Adipose tissue (tissue), 3 donors: ENCODE data around the gene SRRM2. TPM values are rescaled to one million over a fixed set of nuclear protein-coding genes. Genes with fewer than 3 reads are reported as not detected.
A peak's percentile ranks its signal among the peaks of the same experiment; 100 is the strongest.

Experiments used
- H3K27ac ChIP-seq: one replicate; pipeline ENCODE4 v1.5.1; 2013; ENCODE audit warnings: low read depth, low read length
- WGBS, 3 donors: extraction: QIAGEN DNeasy Blood & Tissue Kit; methylation state at CpG; one replicate each; pipeline ENCODE4 v1.1.7; 2013; 5-methylcytosine and 5-hydroxymethylcytosine counted together
- polyA plus RNA-seq, 3 donors: library from polyadenylated mRNA; stranded (reverse); fragments of 200-250 nt; gene quantifications; one replicate each; pipeline ENCODE4 v1.2.3, GENCODE V29; 2013
- donor health status: healthy with polysubstance abuse.
- donor health status: Bipolar disorder and iron deficiency.
- donor health status: healthy.

Gene SRRM2
- polyA plus RNA-seq, 3 donors, result 342 to 782 (median 459) TPM

DNA sequence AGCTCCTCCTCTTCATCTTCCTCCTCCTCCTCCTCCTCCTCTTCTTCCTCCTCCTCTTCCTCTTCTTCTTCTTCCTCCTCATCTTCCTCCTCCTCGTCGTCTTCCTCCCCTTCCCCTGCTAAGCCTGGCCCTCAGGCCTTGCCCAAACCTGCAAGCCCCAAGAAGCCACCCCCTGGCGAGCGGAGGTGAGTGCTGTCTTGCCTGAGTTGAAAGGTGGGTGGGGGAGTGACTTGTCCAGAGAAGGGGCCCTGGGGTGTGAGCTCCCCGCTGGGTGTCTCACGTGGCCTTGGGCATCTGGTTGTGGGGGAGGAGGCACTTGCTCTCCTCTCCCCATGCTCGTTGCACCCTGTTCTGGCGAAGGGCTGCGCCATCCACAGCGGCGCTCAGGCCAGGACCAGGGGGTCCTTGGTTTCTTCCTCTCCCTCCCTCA lies 16.7 kb downstream of the SRRM2 start:
- no peak overlapping the region for H3K27ac ChIP-seq
- 76 to 80% (median 77%) methylated on average over 9 to 11 of the region's 11 CpGs for WGBS, 3 donors

DNA sequence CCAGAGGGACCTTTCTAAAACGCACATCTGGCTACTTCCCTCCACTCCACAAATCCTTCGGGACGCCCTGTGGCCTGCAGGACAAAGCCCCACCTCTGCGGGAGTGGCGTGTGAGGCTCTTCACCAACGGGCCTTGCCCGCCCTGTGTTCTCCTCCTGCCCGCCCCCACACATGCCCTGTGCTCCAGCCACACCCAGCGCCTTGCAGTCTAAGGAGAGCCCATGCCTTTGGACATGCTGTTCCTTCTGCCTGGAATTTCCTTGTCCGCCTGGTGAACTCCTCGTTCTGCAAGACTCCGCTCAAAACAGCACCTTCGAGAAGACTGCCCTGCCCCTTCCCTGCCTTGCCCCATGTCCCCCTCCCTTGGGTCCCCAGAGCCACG lies 17.2 kb downstream of the SRRM2 start:
- WGBS, 3 donors, result 62 to 76% (median 67%) methylated on average over 14 of the region's 14 CpGs
- no peak overlapping the region for H3K27ac ChIP-seq

DNA sequence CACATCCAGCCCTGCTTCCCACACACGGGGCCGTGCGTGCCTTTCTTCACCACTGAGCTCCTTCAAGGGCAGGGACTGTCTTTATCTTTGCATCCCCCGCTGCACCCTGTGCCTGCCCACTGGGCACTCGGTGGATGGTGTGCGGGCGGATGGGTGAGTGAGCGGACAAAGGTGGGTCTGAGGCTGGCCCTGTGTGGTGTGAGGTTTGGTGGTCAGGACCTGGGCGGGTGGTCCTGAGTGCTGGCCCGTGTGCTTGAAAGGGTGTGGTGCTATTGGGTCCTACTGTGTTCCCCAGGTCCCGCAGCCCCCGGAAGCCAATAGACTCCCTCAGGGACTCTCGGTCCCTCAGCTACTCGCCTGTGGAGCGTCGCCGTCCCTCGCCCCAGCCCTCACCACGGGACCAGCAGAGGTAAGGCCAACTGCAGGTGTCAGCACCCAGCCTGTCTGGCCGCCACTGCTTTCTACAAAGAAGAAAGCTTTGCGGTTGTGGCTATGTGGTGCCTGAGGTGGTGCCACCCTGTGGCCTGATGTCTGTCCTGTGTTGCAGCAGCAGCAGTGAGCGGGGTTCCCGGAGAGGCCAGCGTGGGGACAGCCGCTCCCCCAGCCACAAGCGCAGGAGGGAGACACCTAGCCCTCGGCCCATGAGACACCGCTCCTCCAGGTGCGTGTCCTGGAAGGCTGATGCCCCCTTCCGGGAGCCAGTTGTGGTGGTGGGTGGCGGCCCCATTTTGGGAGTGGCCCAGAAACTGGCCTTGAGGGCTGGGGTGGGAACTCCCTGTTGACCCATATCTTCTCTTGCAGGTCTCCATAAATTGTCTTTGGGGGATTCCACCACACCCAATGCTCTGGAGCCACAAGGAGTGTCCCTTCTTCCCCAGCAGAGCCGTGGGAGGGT lies 17.9 kb downstream of the SRRM2 start:
- no peak overlapping the region for H3K27ac ChIP-seq
- WGBS, 3 donors, result 79 to 84% (median 81%) methylated on average over 32 of the region's 32 CpGs

DNA sequence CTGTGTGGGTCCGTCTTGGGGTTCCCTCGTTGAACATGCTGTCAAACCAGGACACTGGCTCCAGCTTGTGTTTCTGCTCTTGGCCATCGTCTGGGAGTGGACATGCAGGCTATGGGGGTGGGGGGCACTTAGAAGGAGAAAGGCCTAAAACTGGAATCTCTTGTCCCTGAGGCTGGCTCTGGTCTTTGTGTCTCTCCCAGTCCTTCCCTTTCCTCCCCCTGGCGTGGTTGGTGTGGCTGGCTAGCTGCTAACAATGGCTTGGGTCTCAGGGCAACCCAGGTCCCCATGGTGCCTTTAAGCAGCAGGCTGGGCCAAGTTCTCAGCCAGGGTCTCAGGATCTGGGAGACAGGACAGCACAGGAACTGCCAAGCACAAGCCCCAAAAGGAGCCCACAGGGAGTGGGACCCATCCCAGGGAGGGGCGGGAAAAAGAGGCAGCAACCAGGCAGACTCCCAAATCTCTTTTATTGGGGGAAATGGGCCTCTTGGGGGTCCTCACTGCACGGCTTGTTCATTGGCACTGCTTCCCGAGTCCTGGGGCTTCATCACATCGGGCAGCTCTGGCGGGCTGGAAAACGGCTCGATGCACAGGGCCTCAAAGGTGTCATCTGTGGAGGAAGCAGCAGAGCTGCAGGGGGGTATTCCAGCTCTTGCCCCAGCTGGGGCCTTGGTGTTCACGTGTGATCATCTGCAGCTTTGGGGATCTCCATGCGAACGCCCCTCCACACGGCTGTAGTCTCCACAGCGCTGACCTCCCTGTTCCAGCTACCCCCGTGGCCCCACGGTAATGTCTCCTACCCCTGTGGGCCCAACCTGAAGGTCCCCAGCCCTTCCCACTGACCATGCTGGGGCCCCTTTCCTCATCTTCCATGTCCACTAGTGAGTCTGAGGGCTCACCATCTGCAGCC lies 19.3 kb downstream of the SRRM2 start:
- no peak overlapping the region for H3K27ac ChIP-seq
- WGBS, 3 donors, result 67 to 84% (median 76%) methylated on average over 18 of the region's 18 CpGs

DNA sequence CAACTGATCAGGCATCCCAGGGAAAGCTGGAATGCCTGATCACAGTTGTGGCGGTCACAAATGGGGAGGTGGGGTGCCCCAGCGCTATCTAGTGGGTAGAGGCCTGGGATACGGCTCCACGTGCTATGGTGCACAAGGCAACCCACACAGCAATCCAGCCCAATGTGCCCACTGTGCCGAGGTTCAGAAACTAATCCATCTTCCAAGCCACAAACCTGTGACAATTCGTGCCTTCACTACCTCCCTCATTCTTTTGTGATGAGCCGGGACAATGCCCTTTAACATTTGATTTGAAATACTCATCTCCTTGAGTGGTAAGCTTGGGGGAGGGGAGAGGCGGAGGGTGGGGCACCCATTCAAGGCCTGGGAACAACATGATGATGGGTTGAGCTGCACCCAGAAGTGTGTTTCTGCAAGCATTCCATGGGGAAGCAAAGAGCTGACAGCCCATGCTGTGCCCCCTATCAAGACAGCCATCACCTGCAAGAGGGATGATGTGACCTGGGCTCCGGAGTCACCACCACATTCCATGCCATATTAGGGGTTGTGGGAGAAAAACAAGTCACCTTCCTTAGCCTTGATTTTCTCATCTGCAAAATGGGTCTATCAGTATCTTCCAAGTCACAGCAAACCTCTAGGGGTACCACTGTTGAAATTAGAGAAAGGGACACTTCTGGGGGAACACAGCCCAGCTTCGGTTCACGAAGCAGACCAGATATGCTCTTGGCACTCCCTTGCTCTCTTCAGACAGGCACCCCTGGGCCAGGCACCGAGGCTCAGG lies 20.9 kb downstream of the SRRM2 start:
- no peak overlapping the region for H3K27ac ChIP-seq
- WGBS, 3 donors, result 83 to 86% (median 85%) methylated on average over 12 of the region's 12 CpGs

DNA sequence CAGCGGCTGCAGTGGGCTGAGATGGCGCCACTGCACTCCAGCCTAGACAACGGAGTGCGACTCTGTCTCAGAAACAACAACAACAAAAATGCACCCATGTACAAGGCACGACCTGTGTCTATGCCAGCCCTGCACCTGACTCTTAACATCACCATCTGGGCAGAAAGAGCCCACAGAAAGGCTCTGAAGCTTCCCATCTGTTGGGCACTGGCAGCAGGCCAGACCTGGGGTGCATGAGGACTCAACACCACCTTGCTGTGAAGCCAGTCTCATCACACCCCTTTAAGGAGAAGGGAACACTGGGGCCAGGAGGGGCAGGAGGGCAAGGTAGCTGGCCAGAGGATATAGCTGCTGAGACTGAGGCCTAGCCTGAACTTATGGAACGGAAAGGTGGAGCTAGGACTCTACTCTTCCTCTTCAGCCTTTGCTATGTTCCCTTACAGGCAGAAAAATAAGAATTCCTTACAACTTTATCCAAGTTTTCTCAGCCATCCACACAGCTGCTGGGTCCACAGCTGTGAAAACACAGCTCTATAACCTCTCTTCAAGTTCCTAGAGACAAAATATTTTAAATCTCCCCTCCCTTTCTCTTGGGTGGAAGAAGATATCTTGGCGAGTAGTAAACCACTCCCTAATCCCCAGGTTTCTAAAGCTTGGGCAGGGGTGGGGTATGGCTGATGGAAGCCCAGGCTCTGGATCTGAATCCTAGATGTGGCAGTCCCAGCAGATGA lies 21.9 kb downstream of the SRRM2 start:
- 78 to 82% (median 81%) methylated on average over 7 of the region's 7 CpGs for WGBS, 3 donors
- H3K27ac ChIP-seq, result no peak overlapping the region

DNA sequence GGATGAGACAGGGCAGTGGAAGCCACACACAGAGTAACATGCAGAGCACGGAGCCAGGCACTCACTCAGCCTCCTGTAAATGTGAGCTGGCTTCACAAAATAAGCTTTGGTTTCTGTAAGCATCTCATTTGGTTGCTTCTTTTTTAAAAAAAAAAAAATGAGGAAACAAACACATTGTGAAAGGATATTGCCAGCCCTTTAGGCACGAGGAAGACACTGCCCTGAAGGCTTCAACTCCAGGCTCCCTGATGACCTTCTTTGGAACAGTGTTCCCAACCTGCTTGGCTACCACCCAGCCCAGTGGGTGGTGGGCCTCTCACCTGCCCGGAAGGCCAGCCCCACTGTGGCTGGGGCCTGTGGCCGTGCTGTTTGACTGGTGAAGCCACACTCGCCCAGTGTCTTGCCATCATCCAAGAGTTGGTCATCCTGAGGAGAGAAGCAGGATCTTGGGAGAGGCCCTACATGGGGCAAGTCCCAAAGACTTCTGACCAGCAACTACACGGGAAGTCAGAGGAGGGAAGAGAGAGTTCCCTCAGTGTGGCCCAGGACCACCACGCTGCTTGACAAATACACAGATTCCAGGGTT lies 22.8 kb downstream of the SRRM2 start:
- WGBS, 3 donors, result 71 to 76% (median 74%) methylated on average over 7 of the region's 7 CpGs
- no peak overlapping the region for H3K27ac ChIP-seq

DNA sequence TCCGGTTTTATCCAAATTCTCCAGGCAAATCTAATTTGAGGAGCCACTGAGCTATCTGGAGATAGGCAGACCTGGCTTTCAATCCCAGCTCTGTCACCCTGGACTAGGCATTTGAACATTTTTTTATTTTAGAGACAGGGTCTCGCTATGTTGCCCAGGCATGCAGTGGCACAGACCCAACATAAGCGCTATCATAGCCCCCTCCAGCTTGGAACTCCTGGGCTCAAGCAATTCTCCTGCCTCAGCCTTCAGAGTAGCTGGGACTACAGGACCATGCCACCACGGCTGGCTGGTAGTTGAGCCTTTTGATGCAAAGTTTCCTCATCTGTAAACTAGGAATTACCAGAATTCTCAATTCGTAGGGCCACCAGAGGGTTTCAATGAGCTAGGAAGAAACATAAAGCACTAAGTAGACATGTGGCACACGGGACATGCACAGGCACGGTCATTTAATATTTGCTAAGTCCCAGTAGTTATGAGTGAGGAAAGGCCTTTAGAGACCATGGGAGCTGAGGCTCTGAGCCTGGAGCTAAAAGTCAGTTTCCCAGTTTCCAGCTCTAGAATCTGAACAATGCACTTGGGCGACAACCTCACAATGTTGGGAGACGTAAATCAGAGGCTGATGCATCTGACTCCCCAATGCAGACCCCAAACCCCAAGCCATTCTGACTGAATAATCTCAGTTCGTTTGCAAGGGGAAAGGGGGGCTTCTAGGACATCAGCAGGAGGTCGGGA lies 23.5 kb downstream of the SRRM2 start:
- WGBS, 3 donors, result 45 to 55% (median 46%) methylated on average over 11 of the region's 11 CpGs

DNA sequence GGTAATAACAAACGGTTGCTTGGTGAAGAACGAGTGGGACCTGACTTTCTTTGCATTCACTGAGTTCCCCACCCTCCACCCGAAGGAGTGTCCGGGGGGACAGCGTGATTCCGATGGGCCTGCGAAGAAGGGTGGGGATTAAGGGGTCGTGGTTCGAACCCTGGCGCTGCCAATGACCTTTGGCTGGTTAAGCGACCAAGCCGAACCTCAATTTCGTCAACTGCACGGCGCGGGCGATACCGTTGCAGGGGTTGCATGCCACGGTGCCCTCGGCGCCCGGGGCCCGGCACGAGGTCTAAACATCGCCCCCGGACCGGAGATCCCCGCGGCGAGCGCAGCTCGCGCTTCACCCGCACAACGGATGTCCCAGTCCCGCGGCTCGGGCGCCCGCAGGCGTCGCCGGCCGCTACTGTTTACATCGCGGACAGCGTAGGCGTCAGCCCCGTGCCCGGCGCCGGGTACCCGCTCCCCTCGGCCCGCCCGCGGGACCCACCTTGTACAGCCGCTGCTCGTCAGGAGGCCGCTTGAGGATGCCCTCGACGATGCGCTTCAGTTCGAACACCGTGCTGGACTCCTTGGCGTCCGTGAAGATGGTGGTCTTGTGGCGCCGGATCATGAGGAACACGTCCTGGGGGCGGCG lies 24.2 kb downstream of the SRRM2 start:
- no peak overlapping the region for H3K27ac ChIP-seq
- 0% methylated on average over 70 to 72 of the region's 72 CpGs for WGBS, 3 donors

More for the DNA sequence above, 23.5 kb downstream of the SRRM2 start:
- H3K27ac ChIP-seq, result no peak overlapping the region

DNA sequence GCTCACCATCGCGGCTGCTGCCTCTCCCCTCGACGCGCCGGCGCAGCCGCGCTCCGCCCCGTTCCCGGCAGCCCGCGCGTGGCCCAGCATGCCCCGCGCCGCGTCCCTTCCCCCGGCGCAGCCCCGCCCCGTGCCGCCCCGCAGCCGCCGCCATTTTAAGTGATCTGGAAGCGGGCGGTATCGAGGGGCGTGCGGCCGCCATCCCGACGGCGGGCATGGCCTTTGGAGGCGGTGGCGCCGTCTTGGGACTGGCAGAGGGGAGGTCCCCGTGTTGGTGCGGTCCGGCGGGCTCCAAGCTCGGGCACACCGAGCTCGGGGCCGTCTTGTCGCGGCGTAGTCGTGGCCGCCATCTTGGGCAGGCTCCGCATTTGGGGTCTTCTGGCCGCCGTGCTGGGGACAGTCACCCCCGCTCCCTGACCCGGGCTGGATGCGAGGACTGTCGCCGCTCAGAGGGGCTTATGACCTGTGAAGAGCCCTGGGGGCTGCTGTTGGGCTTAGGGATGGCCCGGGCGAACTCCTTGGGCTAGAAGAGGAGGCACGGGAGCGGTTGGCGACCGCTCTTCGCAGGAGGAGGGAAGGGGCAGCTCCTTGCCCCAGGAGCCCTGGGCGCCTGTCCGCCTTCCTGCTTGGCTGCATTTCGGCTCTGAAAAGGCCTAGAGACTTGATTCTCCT lies 24.9 kb downstream of the SRRM2 start, which contains the start of gene ELOB:
ELOB (minus strand) TSS at position 50 of the 672 bp plus-strand sequence; CDS start at position 9, 41 bp downstream.
- 0 to 1% (median 0%) methylated on average over 41 to 66 of the region's 70 CpGs for WGBS, 3 donors

DNA sequence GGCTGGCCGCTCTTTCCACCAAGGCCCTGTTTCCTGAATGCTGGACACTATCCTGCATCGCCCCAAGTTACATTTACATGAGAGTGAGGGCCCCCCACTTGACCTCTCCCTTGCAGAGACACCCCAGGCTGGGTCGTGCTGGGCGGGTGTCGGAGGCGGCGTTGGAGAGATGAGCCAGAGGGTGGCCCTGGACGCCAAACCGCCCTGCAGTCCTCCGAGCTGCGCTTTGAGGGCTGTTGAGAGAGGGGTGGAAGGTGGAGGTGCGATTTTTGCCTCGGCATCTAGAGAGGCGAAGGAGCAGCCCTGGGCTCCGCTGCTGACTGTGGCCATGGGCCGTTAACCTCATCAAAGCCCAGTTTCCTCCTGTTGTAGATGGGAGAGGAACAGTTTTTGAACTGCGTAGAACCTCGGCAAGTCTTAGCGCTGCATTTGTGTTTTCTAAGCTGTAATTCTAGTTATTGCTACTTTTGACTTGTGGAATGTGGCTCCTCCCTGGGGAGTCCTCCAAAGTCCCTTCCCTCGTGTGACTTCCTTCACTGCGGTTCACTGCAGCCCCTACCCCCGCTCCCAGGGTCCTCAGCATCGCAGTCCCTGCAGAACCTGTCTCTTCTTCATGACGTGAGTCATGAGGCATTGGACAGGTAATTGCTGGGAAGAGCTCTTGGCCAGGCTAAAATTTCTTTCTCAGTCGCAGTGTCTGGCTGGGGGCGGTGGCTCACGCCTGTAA lies 25.6 kb downstream of the SRRM2 start:
- WGBS, 3 donors, result 11 to 12% (median 12%) methylated on average over 27 of the region's 27 CpGs

More for the DNA sequence above, 24.9 kb downstream of the SRRM2 start, which contains the start of gene ELOB:
- H3K27ac ChIP-seq, result peak within 1 kb of the TSS; percentile 68

DNA sequence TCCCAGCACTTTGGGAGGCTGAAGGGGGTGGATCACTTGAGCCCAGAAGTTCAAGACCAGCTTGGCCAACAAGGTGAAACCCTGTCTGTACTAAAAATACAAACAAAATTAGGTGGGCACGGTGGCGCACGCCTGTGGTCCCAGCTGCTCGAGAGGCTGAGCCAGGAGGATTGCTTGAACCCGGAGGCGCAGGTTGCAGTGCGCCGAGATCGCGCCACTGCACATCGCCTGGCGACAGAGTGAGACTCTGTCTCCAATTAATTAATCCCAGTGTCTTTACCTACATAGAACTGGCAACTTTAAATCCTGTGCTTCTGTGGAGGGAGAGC lies 26.2 kb downstream of the SRRM2 start:
- whole genome bisulfite sequencing, 3 donors, result 93 to 96% (median 94%) methylated on average over 12 of the region's 12 CpGs
- H3K27ac ChIP-seq, result no peak overlapping the region

More for the DNA sequence above, 25.6 kb downstream of the SRRM2 start:
- peak overlapping the region; percentile 68 for H3K27ac ChIP-seq

DNA sequence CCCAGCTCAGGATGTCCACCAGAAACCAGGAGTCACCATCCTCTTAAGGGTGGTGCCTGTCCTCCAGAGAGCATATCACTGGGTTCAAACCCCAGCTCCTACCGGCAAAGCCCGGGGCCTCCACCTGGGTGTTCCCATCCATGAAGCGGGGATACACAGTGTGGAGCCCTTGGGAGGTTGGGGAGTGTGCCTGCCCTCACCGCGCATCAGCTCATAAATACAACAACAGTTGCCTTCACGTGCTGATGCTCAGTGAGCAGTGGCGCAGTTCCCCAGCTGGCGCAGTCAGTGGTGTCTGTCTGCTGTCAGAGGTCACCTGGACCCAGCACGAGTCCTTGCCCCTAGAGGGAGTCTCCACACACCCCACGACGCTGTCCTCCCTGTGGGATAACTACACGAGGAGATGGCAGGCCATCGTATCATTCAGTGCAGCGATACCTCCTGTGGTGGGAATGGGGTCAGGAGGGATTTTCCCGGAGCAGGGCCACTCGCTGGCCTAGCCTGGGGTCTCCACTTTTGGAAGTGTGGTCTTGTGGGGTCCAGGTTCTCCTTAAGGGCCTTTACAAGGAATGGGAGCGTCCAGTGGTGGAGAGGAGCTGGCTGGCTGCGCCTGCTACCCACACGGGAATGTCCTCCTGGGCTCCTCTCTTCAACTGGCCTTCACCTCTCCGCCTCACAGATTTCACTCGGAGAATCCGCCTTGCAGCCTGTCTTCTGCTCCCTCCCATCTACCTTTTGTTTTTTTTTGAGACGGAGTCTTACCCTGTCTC lies 26.9 kb downstream of the SRRM2 start:
- WGBS, 3 donors, result 86 to 88% (median 87%) methylated on average over 23 of the region's 23 CpGs
- no peak overlapping the region for H3K27ac ChIP-seq
